ENCODE data around the gene B3GNT4.
"Not testable (repeated sequence)": the region's sequence is repeated elsewhere in the genome, so short reads cannot be mapped to it uniquely, and the experiment has no call there.

B3GNT4 gene

GRCh38 chr12:122174155-122174845 lies 29.2 kb upstream of the B3GNT4 start, which contains the start of gene IL31:
IL31 (minus strand) TSS chr12:122174221; CDS start chr12:122174172, 49 bp downstream.
- no peaks in the 10 kb centered on the region for H3K9me3 ChIP-seq (ENCODE audit: control insufficient read depth, low read length)
- H2AFZ ChIP-seq, result no peak within 1 kb of the TSS
- H3K4me2 ChIP-seq (ENCODE audit: low read length), result no peak within 1 kb of the TSS
- H3K27me3 ChIP-seq (ENCODE audit: control insufficient read depth, insufficient read depth, low read length), result no peaks in the 10 kb centered on the region
- no peak within 1 kb of the TSS for H3K27ac ChIP-seq
- no peaks in the 10 kb centered on the region for H3K79me2 ChIP-seq
- no peak within 1 kb of the TSS for H3K9ac ChIP-seq
- H3K4me3 ChIP-seq (ENCODE audit: low read depth, low read length), result no peak within 1 kb of the TSS
- no peaks in the 10 kb centered on the region for H3K36me3 ChIP-seq (ENCODE audit: control insufficient read depth, insufficient read depth, low read length)
- TF ChIP-seq CTCF (IDR thresholded peaks at IDR 0.05), result no peak
- H3K4me1 ChIP-seq, result no peaks in the 10 kb centered on the region

DNA sequence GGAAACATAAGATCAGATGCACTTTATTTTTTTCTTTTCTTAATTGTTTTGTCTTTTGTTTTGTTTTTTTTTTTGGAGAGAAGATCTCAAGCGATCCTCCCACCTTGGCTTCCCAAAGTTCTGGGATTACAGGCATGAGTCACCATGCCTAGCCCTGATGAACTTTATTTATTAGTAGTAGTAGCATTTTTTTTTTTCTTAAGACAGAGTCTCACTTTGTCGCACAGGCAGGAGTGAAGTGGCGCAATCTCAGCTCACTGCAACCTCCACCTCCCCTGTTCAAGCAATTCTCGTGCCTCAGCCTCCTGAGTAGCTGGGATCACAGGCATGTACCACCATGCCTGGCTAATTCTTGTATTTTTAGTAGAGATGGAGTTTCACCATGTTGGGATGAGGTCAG lies 27.0 kb upstream of the B3GNT4 start:
- not testable (repeated sequence) for H3K27me3 ChIP-seq (ENCODE audit: control insufficient read depth, insufficient read depth, low read length); H3K4me1 ChIP-seq; H3K79me2 ChIP-seq; H3K36me3 ChIP-seq (ENCODE audit: control insufficient read depth, insufficient read depth, low read length); H3K9me3 ChIP-seq (ENCODE audit: control insufficient read depth, low read length); H3K4me2 ChIP-seq (ENCODE audit: low read length); H3K4me3 ChIP-seq (ENCODE audit: low read depth, low read length); H2AFZ ChIP-seq; H3K27ac ChIP-seq; H3K9ac ChIP-seq

GRCh38 chr12:122182887-122183587 lies 20.5 kb upstream of the B3GNT4 start, which contains the start of gene LRRC43:
LRRC43 (plus strand) TSS chr12:122183123; CDS start chr12:122183145, 22 bp downstream.
- TF ChIP-seq CTCF (IDR thresholded peaks at IDR 0.05), result no peak
- peak within 1 kb of the TSS; percentile 42 for H3K4me3 ChIP-seq (ENCODE audit: low read depth, low read length)
- no peak within 1 kb of the TSS for H3K9ac ChIP-seq
- H2AFZ ChIP-seq, result peak within 1 kb of the TSS; percentile 96
- no peaks in the 10 kb centered on the region for H3K79me2 ChIP-seq
- H3K9me3 ChIP-seq (ENCODE audit: control insufficient read depth, low read length), result no peaks in the 10 kb centered on the region
- H3K4me1 ChIP-seq, result no peaks in the 10 kb centered on the region
- no peak within 1 kb of the TSS for H3K27ac ChIP-seq
- H3K27me3 ChIP-seq (ENCODE audit: control insufficient read depth, insufficient read depth, low read length), result no peaks in the 10 kb centered on the region
- H3K4me2 ChIP-seq (ENCODE audit: low read length), result peak within 1 kb of the TSS; percentile 70
- H3K36me3 ChIP-seq (ENCODE audit: control insufficient read depth, insufficient read depth, low read length), result no peaks in the 10 kb centered on the region

- H3K9ac ChIP-seq, result no peak overlapping the region
These were observed 19.9 kb upstream of the B3GNT4 start for GRCh38 chr12:122183588-122183940.

More at GRCh38 chr12:122183588-122183940, 19.9 kb upstream of the B3GNT4 start:
- H2AFZ ChIP-seq, result peak overlapping the region; percentile 96
- no peaks in the 10 kb centered on the region for H3K27me3 ChIP-seq (ENCODE audit: control insufficient read depth, insufficient read depth, low read length)
- peak overlapping the region; percentile 42 for H3K4me3 ChIP-seq (ENCODE audit: low read depth, low read length)
- peak overlapping the region; percentile 70 for H3K4me2 ChIP-seq (ENCODE audit: low read length)
- no peaks in the 10 kb centered on the region for H3K36me3 ChIP-seq (ENCODE audit: control insufficient read depth, insufficient read depth, low read length)
- H3K27ac ChIP-seq, result no peak overlapping the region
- no peak for TF ChIP-seq CTCF (IDR thresholded peaks at IDR 0.05)
- no peaks in the 10 kb centered on the region for H3K79me2 ChIP-seq
- H3K9me3 ChIP-seq (ENCODE audit: control insufficient read depth, low read length), result no peaks in the 10 kb centered on the region
- H3K4me1 ChIP-seq, result no peaks in the 10 kb centered on the region
